Endothelial cell of umbilical vein (primary cell): ENCODE data around the gene CPLX1. TPM values are rescaled to one million over a fixed set of nuclear protein-coding genes. Genes with fewer than 3 reads are reported as not detected.

ENCODE experiments used
- Bru-seq: library from RNA; stranded (reverse); fragments of 400-500 nt; gene quantifications from one replicate; lab custom pipeline; 2021; lab: Mats Ljungman, UMichigan
- BruChase-seq, 2 experiments: library from RNA; stranded (reverse); fragments of 400-500 nt; gene quantifications; one replicate each; lab custom pipeline; 2021; lab: Mats Ljungman, UMichigan
- BruUV-seq: library from RNA; stranded (reverse); fragments of 400-500 nt; replicated peaks from 2 replicates; lab custom pipeline; 2021; lab: Mats Ljungman, UMichigan
- CTCF ChIA-PET: fragments of 300-600, 350-600 bp; sonication (Branson Sonifier 250); formaldehyde crosslinking; loops from one replicate; lab custom pipeline; 2021; ENCODE audit warnings: antibody characterized with exemption, inconsistent platforms; lab: Charles Lee
- POLR2A ChIA-PET: fragments of 300-600, 350-600 bp; sonication (Branson Sonifier 250); formaldehyde crosslinking; loops from one replicate; lab custom pipeline; 2021; ENCODE audit warnings: antibody characterized with exemption, inconsistent platforms; lab: Charles Lee
- DNase-seq: peaks from one replicate; pipeline ENCODE4 v3.0.0-alpha.2; 2011; ENCODE audit warnings: low read depth, low spot score
- FAIRE-seq: peaks from 2 replicates; lab custom pipeline; 2011; peaks lifted over from hg19 to GRCh38; lab: Jason Lieb, UNC
- H2AFZ ChIP-seq: 2 replicates; pipeline ENCODE4 v1.6.0; 2012; ENCODE audit warnings: low read depth, low read length, control low read depth, inconsistent platforms
- H3K27ac ChIP-seq: 2 replicates; pipeline ENCODE4 v1.5.1; 2011; ENCODE audit warnings: low read depth, mild to moderate bottlenecking, control low read depth, low read length, moderate library complexity; ENCODE audit not compliant: insufficient read depth
- H3K27me3 ChIP-seq, 2 experiments: 2 replicates each; pipeline versions ENCODE4 v1.6.0 to v1.6.1; 2011; ENCODE audit warnings: low read length in 2 of 2, mixed read lengths in 1 of 2; ENCODE audit not compliant: control insufficient read depth in 2 of 2, insufficient read depth in 2 of 2
- H3K36me3 ChIP-seq, 2 experiments: 2 replicates in 1 of 2; 3 replicates in 1 of 2; pipeline ENCODE4 v1.5.1; 2011; ENCODE audit warnings: low read length in 2 of 2, mild to moderate bottlenecking in 1 of 2, moderate library complexity in 1 of 2; ENCODE audit not compliant: control insufficient read depth in 2 of 2, insufficient read depth in 2 of 2; ENCODE audit errors: extremely low read depth in 1 of 2
- H3K4me1 ChIP-seq: 3 replicates; pipeline ENCODE4 v1.5.1; 2011; ENCODE audit warnings: mild to moderate bottlenecking, low read length; ENCODE audit not compliant: control insufficient read depth, insufficient read depth; ENCODE audit errors: extremely low read depth
- H3K4me2 ChIP-seq: 2 replicates; pipeline ENCODE4 v1.6.1; 2011; ENCODE audit warnings: low read length, control low read depth, mixed read lengths; ENCODE audit not compliant: insufficient read depth
- H3K4me3 ChIP-seq, 3 experiments: fragments of 200-600 bp in 1 of 3; sonication (generic), shearing (Covaris generic) in 1 of 3; replicated peaks in 1 of 3; 2 replicates each; pipeline ENCODE4 v1.5.1; 2011 to 2016; ENCODE audit warnings: control low read depth in 3 of 3, low read length in 3 of 3, mild to moderate bottlenecking in 2 of 3, inconsistent platforms in 1 of 3, low read depth in 1 of 3, moderate library complexity in 1 of 3; ENCODE audit not compliant: insufficient read depth in 1 of 3
- H3K79me2 ChIP-seq: 2 replicates; pipeline ENCODE4 v1.6.0; 2012; ENCODE audit warnings: low read length, inconsistent platforms; ENCODE audit not compliant: control insufficient read depth, insufficient read depth
- H3K9ac ChIP-seq: replicated peaks from 2 replicates; pipeline ENCODE3; 2011; ENCODE audit warnings: low read length, control low read depth; ENCODE audit not compliant: insufficient read depth; ENCODE audit errors: extremely low read depth
- H3K9me1 ChIP-seq: replicated peaks from 3 replicates; pipeline ENCODE4 v1.6.0; 2011; ENCODE audit warnings: mild to moderate bottlenecking, low read length; ENCODE audit not compliant: control insufficient read depth, insufficient read depth; ENCODE audit errors: extremely low read depth
- H3K9me3 ChIP-seq: replicated peaks from 2 replicates; pipeline ENCODE4 v1.5.1; 2012; ENCODE audit warnings: low read length, inconsistent platforms; ENCODE audit not compliant: control insufficient read depth, insufficient read depth
- H4K20me1 ChIP-seq: replicated peaks from 2 replicates; pipeline ENCODE3; 2011; ENCODE audit warnings: mild to moderate bottlenecking, low read length; ENCODE audit not compliant: control insufficient read depth, insufficient read depth; ENCODE audit errors: extremely low read depth
- EZH2 ChIP-seq: IDR thresholded peaks from 2 replicates; pipeline ENCODE4 v1.6.1; 2012; ENCODE audit warnings: borderline replicate concordance, low read depth, mild to moderate bottlenecking, moderate library complexity, low read length, inconsistent platforms; ENCODE audit not compliant: severe bottlenecking
- FOS ChIP-seq: IDR thresholded peaks from 2 replicates; pipeline ENCODE4 v1.6.1; 2011; ENCODE audit warnings: mild to moderate bottlenecking, low read length, moderate library complexity, borderline replicate concordance; ENCODE audit not compliant: insufficient read depth
- GATA2 ChIP-seq: IDR thresholded peaks from 2 replicates; pipeline ENCODE4 v1.7.0; 2011; ENCODE audit warnings: low read depth, mild to moderate bottlenecking, moderate library complexity, mixed read lengths, low read length; ENCODE audit not compliant: insufficient read length, insufficient read depth
- JUN ChIP-seq: IDR thresholded peaks from 2 replicates; pipeline ENCODE4 v1.6.1; 2011; ENCODE audit warnings: borderline replicate concordance, low read depth; ENCODE audit not compliant: insufficient read length, insufficient read depth
- MYC ChIP-seq: IDR thresholded peaks from one replicate; pipeline ENCODE4 v1.6.1; 2011; ENCODE audit warnings: mild to moderate bottlenecking, low read depth, low read length
- POLR2A ChIP-seq: IDR thresholded peaks from 2 replicates; pipeline ENCODE4 v1.6.1; 2012; ENCODE audit warnings: low read depth, mild to moderate bottlenecking, control low read depth, low read length
- POLR2AphosphoS5 ChIP-seq: IDR thresholded peaks from 2 replicates; pipeline ENCODE4 v1.6.1; 2012; ENCODE audit warnings: low read depth, mild to moderate bottlenecking, control low read depth, low read length, moderate library complexity; ENCODE audit not compliant: insufficient read depth
- dilution Hi-C: fragments of 300-500 bp; cut with MboI; formaldehyde crosslinking; loops from one replicate; pipeline ENCODE4 v1.15.0; 2019; ENCODE audit warnings: low sequenced_read_pairs; ENCODE audit not compliant: extremely low pct_ligation_motif_present
- intact Hi-C: fragments of 100-400 bp; cut with micrococcal nuclease; formaldehyde crosslinking; loops from one replicate; pipeline ENCODE4 v1.10.0; 2022
- long read RNA-seq: library from polyadenylated mRNA; stranded (forward); transcript quantifications from one replicate; pipeline ENCODE4 v2.0.0, GENCODE V29; 2021
- polyA minus RNA-seq, 3 experiments: library from RNA; depleted of rRNA, polyadenylated mRNA; stranded (reverse); fragments of >200 nt; gene quantifications; 1 replicate in 1 of 3; 2 replicates in 2 of 3; pipeline ENCODE4 v1.2.3, GENCODE V29; 2011
- polyA plus RNA-seq, 4 experiments: library from polyadenylated mRNA; depleted of rRNA in 3 of 4; stranded (reverse) in 3 of 4; unstranded in 1 of 4; fragments of >200 nt; gene quantifications; 2 replicates each; pipeline versions ENCODE4 v1.2.1 to v1.2.3, GENCODE V29; 2011 to 2012; ENCODE audit warnings: missing spikeins in 1 of 4
- total RNA-seq: library from RNA; stranded (reverse); gene quantifications from 2 replicates; pipeline ENCODE4 v1.2.3, GENCODE V29; 2021
- TF ChIP-seq, protein P1 (sequence below): IDR thresholded peaks from 2 replicates; pipeline ENCODE4 v1.6.1; 2011; ENCODE audit not compliant: insufficient read depth, insufficient read length
- TF ChIP-seq, protein P2 (sequence below), 2 donors: IDR thresholded peaks; 1 replicate in 1 of 2; 2 replicates in 1 of 2; pipeline ENCODE4 v1.5.1; 2011; ENCODE audit warnings: low read length in 2 of 2, mild to moderate bottlenecking in 2 of 2, moderate library complexity in 2 of 2, control low read depth in 1 of 2, inconsistent platforms in 1 of 2, low read depth in 1 of 2; ENCODE audit not compliant: insufficient read depth in 1 of 2; ENCODE audit errors: extremely low read depth in 1 of 2

CPLX1 gene
- total RNA-seq (1.3 and 1.8 TPM in 2 replicates), polyA plus RNA-seq (1.0 and 1.4 TPM in 2 replicates), polyA minus RNA-seq (0.21 and 0.29 TPM in 2 replicates), Bru-seq, nascent RNA (percentile 14 among the genes with signal in this experiment), BruChase-seq, experiment 1, labeled RNA remaining after a 6-hour chase (percentile 15 among the genes with signal in this experiment), BruChase-seq, experiment 2, labeled RNA remaining after a 2-hour chase (percentile 7 among the genes with signal in this experiment)
- polyA plus RNA-seq (2011; cell fraction: cytosol; rRNA removed) = 0.19 and 0.39 TPM in 2 replicates
- polyA plus RNA-seq (2011; cell fraction: nucleus; rRNA removed) = 4.6 and 6.7 TPM in 2 replicates
- 0.74 and 3.7 TPM in 2 replicates for polyA plus RNA-seq (2012)
- polyA minus RNA-seq (2011; cell fraction: cytosol; rRNA and poly(A)+ RNA removed) = 1.8 TPM
- 0.87 TPM in 1 of 2 replicates, not detected in the other for polyA minus RNA-seq (2011; cell fraction: nucleus; rRNA and poly(A)+ RNA removed)
- long read RNA-seq, partial matches to known transcripts = 0 of 4 reads
- long read RNA-seq, other reads (novel, unspliced or antisense) = 4 of 4 reads

DNA sequence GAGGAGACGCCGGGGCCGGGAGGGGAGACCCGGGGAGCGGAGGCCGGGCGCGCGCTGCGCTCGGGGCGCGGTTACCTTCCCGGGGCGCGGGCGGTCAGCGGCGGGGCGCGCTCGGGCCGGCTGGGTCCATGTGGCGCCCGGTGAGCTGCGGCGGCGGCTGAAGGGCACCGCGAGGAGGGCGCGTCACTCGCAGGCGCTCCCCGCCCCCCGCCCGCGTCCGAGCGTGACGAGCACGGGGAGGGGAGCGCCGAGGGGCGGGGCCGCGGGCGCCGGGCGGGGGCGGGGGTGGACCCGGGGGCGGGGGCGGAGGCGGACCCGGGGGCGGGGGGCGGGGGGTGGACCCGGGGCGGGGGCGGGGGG lies at the start of gene CPLX1:
TSS of gene CPLX1 (minus strand) at position 159 of the 360 bp plus-strand sequence. CDS start 1,607 bp downstream, outside the sequence.
- intact Hi-C loops = loop anchor here (5.0 kb wide), 1 partner anchor 44 kb away; no protein-coding TSS in a partner anchor
- dilution Hi-C loops = no loop called here
- H3K4me1 ChIP-seq = no peaks in the 10 kb centered on the region
- H3K36me3 ChIP-seq = no peaks in the 10 kb centered on the region
- no TSS peak for BruUV-seq
- H3K9me3 ChIP-seq = no peaks in the 10 kb centered on the region
- no peak for TF ChIP-seq GATA2
- peaks cover 26 to 29% of the 10 kb centered on the region in 2 experiments for H3K27me3 ChIP-seq
- H3K9ac ChIP-seq = no peak within 1 kb of the TSS
- no peak for DNase-seq
- H3K4me3 ChIP-seq = peak within 1 kb of the TSS in 1 of 3 experiments; percentile 23
- CTCF ChIA-PET = no interaction called here
- no peaks in the 10 kb centered on the region for H3K79me2 ChIP-seq
- no peak within 1 kb of the TSS for H2AFZ ChIP-seq
- POLR2A ChIA-PET = no interaction called here
- no peak within 1 kb of the TSS for H3K4me2 ChIP-seq
- H3K27ac ChIP-seq = no peak within 1 kb of the TSS
- no peaks in the 10 kb centered on the region for H3K9me1 ChIP-seq
- no peaks in the 10 kb centered on the region for H4K20me1 ChIP-seq
- FAIRE-seq = no peak

DNA sequence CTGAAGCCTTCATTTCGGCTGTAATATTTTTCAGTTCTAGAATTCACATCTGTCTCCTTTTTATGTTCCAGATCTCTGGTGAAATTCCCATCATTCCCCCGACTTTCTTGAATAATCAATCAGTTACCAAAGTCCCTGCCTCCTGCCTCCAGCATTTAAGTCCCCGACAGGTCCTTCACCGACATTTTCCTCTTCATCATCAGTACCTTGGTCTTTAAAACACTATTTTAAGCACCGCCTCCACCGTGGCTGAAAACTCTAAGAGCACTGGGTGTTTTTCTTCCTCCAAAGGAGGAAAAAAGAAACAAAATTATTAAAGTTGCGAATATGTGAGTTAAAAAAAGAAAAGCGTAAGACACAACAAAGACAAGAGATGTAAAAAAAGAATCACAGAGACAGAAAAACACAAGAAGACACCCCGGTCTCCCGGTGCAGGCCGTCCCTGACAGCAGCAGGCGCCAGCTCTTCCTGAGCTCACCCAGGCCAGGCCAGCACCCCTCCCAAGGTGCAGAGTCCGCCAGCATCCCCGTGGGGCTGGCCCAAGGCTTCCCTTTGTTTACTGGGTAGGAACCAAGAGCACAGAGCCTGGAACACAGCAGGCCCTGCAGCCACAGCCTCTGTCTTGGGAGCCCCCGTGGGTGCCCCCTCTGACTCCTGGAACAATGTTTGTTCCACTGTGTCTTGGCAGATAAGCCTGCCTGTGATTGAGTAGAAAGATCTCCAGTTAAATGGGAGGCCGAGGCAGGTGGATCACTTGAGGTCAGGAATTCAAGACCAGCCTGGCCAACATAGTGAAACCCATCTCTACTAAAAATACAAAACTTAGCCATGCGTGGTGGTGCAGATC lies 49.3 kb upstream of the CPLX1 start:
- Histone ChIP-seq H2AFZ (no peak overlapping the region), H4K20me1 (no peaks in the 10 kb centered on the region), H3K36me3 (peaks cover 5 to 35% of the 10 kb centered on the region in 2 experiments), H3K79me2 (no peaks in the 10 kb centered on the region), H3K4me1 (no peaks in the 10 kb centered on the region), H3K4me3 (no peak overlapping the region), H3K4me2 (no peak overlapping the region), H3K9me1 (no peaks in the 10 kb centered on the region), H3K27me3 (no peaks in the 10 kb centered on the region), H3K9ac (no peak overlapping the region), H3K9me3 (no peaks in the 10 kb centered on the region), H3K27ac (no peak overlapping the region)
- POLR2A ChIA-PET = no interaction called here
- TF ChIP-seq MYC (no peak), POLR2A (no peak), POLR2AphosphoS5 (no peak), JUN (no peak), FOS (no peak), EZH2 (no peak), GATA2 (no peak)
- TF ChIP-seq, protein P1, sequence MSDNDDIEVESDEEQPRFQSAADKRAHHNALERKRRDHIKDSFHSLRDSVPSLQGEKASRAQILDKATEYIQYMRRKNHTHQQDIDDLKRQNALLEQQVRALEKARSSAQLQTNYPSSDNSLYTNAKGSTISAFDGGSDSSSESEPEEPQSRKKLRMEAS = no peak
- TF ChIP-seq, protein P2, sequence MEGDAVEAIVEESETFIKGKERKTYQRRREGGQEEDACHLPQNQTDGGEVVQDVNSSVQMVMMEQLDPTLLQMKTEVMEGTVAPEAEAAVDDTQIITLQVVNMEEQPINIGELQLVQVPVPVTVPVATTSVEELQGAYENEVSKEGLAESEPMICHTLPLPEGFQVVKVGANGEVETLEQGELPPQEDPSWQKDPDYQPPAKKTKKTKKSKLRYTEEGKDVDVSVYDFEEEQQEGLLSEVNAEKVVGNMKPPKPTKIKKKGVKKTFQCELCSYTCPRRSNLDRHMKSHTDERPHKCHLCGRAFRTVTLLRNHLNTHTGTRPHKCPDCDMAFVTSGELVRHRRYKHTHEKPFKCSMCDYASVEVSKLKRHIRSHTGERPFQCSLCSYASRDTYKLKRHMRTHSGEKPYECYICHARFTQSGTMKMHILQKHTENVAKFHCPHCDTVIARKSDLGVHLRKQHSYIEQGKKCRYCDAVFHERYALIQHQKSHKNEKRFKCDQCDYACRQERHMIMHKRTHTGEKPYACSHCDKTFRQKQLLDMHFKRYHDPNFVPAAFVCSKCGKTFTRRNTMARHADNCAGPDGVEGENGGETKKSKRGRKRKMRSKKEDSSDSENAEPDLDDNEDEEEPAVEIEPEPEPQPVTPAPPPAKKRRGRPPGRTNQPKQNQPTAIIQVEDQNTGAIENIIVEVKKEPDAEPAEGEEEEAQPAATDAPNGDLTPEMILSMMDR (IDR thresholded peaks at IDR 0.05; ENCODE audit: extremely low read depth in 1 of 2, insufficient read depth in 1 of 2, low read depth in 1 of 2, low read length in 2 of 2) = no peak
- CTCF ChIA-PET = no interaction called here
- dilution Hi-C loops = no loop called here
- intact Hi-C loops = no loop called here
- FAIRE-seq (no peak), DNase-seq (no peak)
- BruUV-seq = no TSS peak
